Measurements from ENCODE around the gene KDM1A.
"Not testable (repeated sequence)": the region's sequence is repeated elsewhere in the genome, so short reads cannot be mapped to it uniquely, and the experiment has no call there.

KDM1A gene

GRCh38 chr1:23019094-23019862 lies at the start of gene KDM1A:
TSS of gene KDM1A (plus strand) at chr1:23019468. CDS start at chr1:23019597, 129 bp downstream.
- peak within 1 kb of the TSS; percentile 99 for H3K4me3 ChIP-seq (ENCODE audit: low read depth, low read length)

GRCh38 chr1:22970096-22970495 lies 49.2 kb upstream of the KDM1A start:
- H3K4me3 ChIP-seq (ENCODE audit: low read depth, low read length): no peak overlapping the region

GRCh38 chr1:22971161-22971560 lies 48.1 kb upstream of the KDM1A start:
- no peak overlapping the region for H3K4me3 ChIP-seq (ENCODE audit: low read depth, low read length)

GRCh38 chr1:22971611-22972405 lies 47.5 kb upstream of the KDM1A start:
- H3K4me3 ChIP-seq (ENCODE audit: low read depth, low read length): no peak overlapping the region

- no peak within 1 kb of the TSS for H3K4me3 ChIP-seq (ENCODE audit: low read depth, low read length)
These were observed 46.5 kb upstream of the KDM1A start, which contains the start of gene LACTBL1 for GRCh38 chr1:22972760-22973159. TSS of gene LACTBL1 (minus strand) at chr1:22972866. CDS start at chr1:22972316, 550 bp downstream.

- no peak overlapping the region for H3K4me3 ChIP-seq (ENCODE audit: low read depth, low read length)
These were observed 43.6 kb upstream of the KDM1A start for GRCh38 chr1:22975694-22976093.

- no peak overlapping the region for H3K4me3 ChIP-seq (ENCODE audit: low read depth, low read length)
These were observed 43.2 kb upstream of the KDM1A start for GRCh38 chr1:22976127-22976460.

GRCh38 chr1:22976461-22977243 lies 42.6 kb upstream of the KDM1A start:
- H3K4me3 ChIP-seq (ENCODE audit: low read depth, low read length): no peak overlapping the region

- no peak overlapping the region for H3K4me3 ChIP-seq (ENCODE audit: low read depth, low read length)
These were observed 41.0 kb upstream of the KDM1A start for GRCh38 chr1:22978299-22978698.

- H3K4me3 ChIP-seq (ENCODE audit: low read depth, low read length): not testable (repeated sequence)
These were observed 38.8 kb upstream of the KDM1A start for GRCh38 chr1:22980471-22980790.

- H3K4me3 ChIP-seq (ENCODE audit: low read depth, low read length): no peak overlapping the region
These were observed 35.3 kb upstream of the KDM1A start for GRCh38 chr1:22983944-22984343.

- H3K4me3 ChIP-seq (ENCODE audit: low read depth, low read length): not testable (repeated sequence)
These were observed 26.9 kb upstream of the KDM1A start for GRCh38 chr1:22992384-22992783.

GRCh38 chr1:22993220-22993795 lies 26.0 kb upstream of the KDM1A start:
- not testable (repeated sequence) for H3K4me3 ChIP-seq (ENCODE audit: low read depth, low read length)

GRCh38 chr1:22995774-22996173 lies 23.5 kb upstream of the KDM1A start:
- no peak overlapping the region for H3K4me3 ChIP-seq (ENCODE audit: low read depth, low read length)

GRCh38 chr1:22997528-22997927 lies 21.7 kb upstream of the KDM1A start:
- H3K4me3 ChIP-seq (ENCODE audit: low read depth, low read length): not testable (repeated sequence)

- H3K4me3 ChIP-seq (ENCODE audit: low read depth, low read length): not testable (repeated sequence)
These were observed 19.1 kb upstream of the KDM1A start for GRCh38 chr1:23000133-23000532.

- not testable (repeated sequence) for H3K4me3 ChIP-seq (ENCODE audit: low read depth, low read length)
These were observed 17.1 kb upstream of the KDM1A start for GRCh38 chr1:23002218-23002617.

- H3K4me3 ChIP-seq (ENCODE audit: low read depth, low read length): no peak overlapping the region
These were observed 15.2 kb upstream of the KDM1A start for GRCh38 chr1:23004112-23004511.

GRCh38 chr1:23004769-23005168 lies 14.5 kb upstream of the KDM1A start:
- H3K4me3 ChIP-seq (ENCODE audit: low read depth, low read length): not testable (repeated sequence)

- no peak overlapping the region for H3K4me3 ChIP-seq (ENCODE audit: low read depth, low read length)
These were observed 12.2 kb upstream of the KDM1A start for GRCh38 chr1:23007106-23007505.

GRCh38 chr1:23008901-23009300 lies 10.4 kb upstream of the KDM1A start:
- H3K4me3 ChIP-seq (ENCODE audit: low read depth, low read length): no peak overlapping the region
